GM18498 (cell line): ENCODE data around the gene CNTN5.
"Not testable (repeated sequence)": the region's sequence is repeated elsewhere in the genome, so short reads cannot be mapped to it uniquely, and the experiment has no call there.

Experiments used
- ATAC-seq: cut with Tn5 transposase; IDR thresholded peaks from one replicate; pipeline ENCODE4 v1.9.1; 2021; ENCODE audit warnings: mild to moderate bottlenecking, moderate library complexity; ENCODE audit not compliant: unreplicated experiment

The CNTN5 gene

GRCh38 chr11:99706848-99707247 is 686.1 kb downstream of the CNTN5 start:
- ATAC-seq: no peak

GRCh38 chr11:99708928-99709672 is 688.4 kb downstream of the CNTN5 start:
- ATAC-seq: no peak

GRCh38 chr11:99716302-99716701 is 695.6 kb downstream of the CNTN5 start:
- ATAC-seq: no peak

- ATAC-seq: no peak
These were observed 697.5 kb downstream of the CNTN5 start for GRCh38 chr11:99718291-99718690.

- ATAC-seq: no peak
These were observed 718.8 kb downstream of the CNTN5 start for GRCh38 chr11:99739464-99740089.

- ATAC-seq: no peak
These were observed 721.8 kb downstream of the CNTN5 start for GRCh38 chr11:99742501-99742900.

GRCh38 chr11:99759787-99760186 is 739.0 kb downstream of the CNTN5 start:
- ATAC-seq: no peak

- ATAC-seq: no peak
These were observed 746.1 kb downstream of the CNTN5 start for GRCh38 chr11:99766811-99767210.

GRCh38 chr11:99773646-99774045 is 752.9 kb downstream of the CNTN5 start:
- ATAC-seq: no peak

- ATAC-seq: no peak
These were observed 760.3 kb downstream of the CNTN5 start for GRCh38 chr11:99781074-99781473.

GRCh38 chr11:99791354-99791753 is 770.6 kb downstream of the CNTN5 start:
- no peak for ATAC-seq

GRCh38 chr11:99795999-99796398 is 775.2 kb downstream of the CNTN5 start:
- ATAC-seq: no peak

GRCh38 chr11:99803501-99803900 is 782.8 kb downstream of the CNTN5 start:
- no peak for ATAC-seq

GRCh38 chr11:99812516-99812915 is 791.8 kb downstream of the CNTN5 start:
- ATAC-seq: no peak

- no peak for ATAC-seq
These were observed 793.3 kb downstream of the CNTN5 start for GRCh38 chr11:99814021-99814420.

- no peak for ATAC-seq
These were observed 794.0 kb downstream of the CNTN5 start for GRCh38 chr11:99814738-99815137.

GRCh38 chr11:99818991-99819390 is 798.2 kb downstream of the CNTN5 start:
- ATAC-seq: no peak

- no peak for ATAC-seq
These were observed 802.3 kb downstream of the CNTN5 start for GRCh38 chr11:99822846-99823565.

GRCh38 chr11:99836739-99837138 is 816.0 kb downstream of the CNTN5 start:
- not testable (repeated sequence) for ATAC-seq

- no peak for ATAC-seq
These were observed 821.1 kb downstream of the CNTN5 start for GRCh38 chr11:99841885-99842284.

- ATAC-seq: no peak
These were observed 845.2 kb downstream of the CNTN5 start for GRCh38 chr11:99865951-99866350.

- ATAC-seq: no peak
These were observed 860.9 kb downstream of the CNTN5 start for GRCh38 chr11:99881610-99882009.
